CD4-positive, alpha-beta T cell (primary cell): ENCODE data around the gene COMP. TPM values are rescaled to one million over a fixed set of nuclear protein-coding genes. Genes with fewer than 3 reads are reported as not detected.

Experiments used
- ATAC-seq: fragments of 200-7000 bp; cut with Tn5 transposase; one replicate; pipeline ENCODE4 v1.10.0; 2022; ENCODE audit warnings: mild to moderate bottlenecking; ENCODE audit not compliant: poor library complexity
- CTCF ChIA-PET: fragments of 350-600 bp; sonication (Branson Sonifier 250); formaldehyde crosslinking; loops from one replicate; lab custom pipeline; 2021; ENCODE audit warnings: antibody characterized with exemption, inconsistent platforms; lab: Charles Lee
- POLR2A ChIA-PET: fragments of 350-600 bp; sonication (Branson Sonifier 250); formaldehyde crosslinking; loops from one replicate; lab custom pipeline; 2021; ENCODE audit warnings: antibody characterized with exemption, inconsistent platforms; lab: Charles Lee
- DNase-seq, 14 experiments: peaks; one replicate each; pipeline ENCODE4 v3.0.0-alpha.2; 2013 to 2020; ENCODE audit warnings: mixed read lengths in 2 of 14
- H3K27ac ChIP-seq, 2 donors: one replicate each; pipeline versions ENCODE4 v1.5.1 to v1.7.0; 2013; ENCODE audit warnings: low read length in 2 of 2, low read depth in 1 of 2, mild to moderate bottlenecking in 1 of 2
- H3K27me3 ChIP-seq, 2 experiments: 1 replicate in 1 of 2; 2 replicates in 1 of 2; pipeline versions ENCODE4 v1.6.1 to v1.7.0; 2013; ENCODE audit warnings: low read length in 2 of 2, control low read depth in 1 of 2, mild to moderate bottlenecking in 1 of 2, moderate library complexity in 1 of 2; ENCODE audit not compliant: insufficient read depth in 2 of 2, control insufficient read depth in 1 of 2
- H3K36me3 ChIP-seq: one replicate; pipeline ENCODE4 v1.6.1; 2013; ENCODE audit warnings: low read length, control low read depth; ENCODE audit not compliant: insufficient read depth
- H3K4me1 ChIP-seq: one replicate; pipeline ENCODE4 v1.6.1; 2013; ENCODE audit warnings: low read length, control low read depth; ENCODE audit not compliant: insufficient read depth
- H3K4me3 ChIP-seq: one replicate; pipeline ENCODE4 v1.5.1; 2013; ENCODE audit warnings: mild to moderate bottlenecking, low read length, moderate library complexity
- H3K9me3 ChIP-seq, 2 experiments: 1 replicate in 1 of 2; 2 replicates in 1 of 2; pipeline versions ENCODE4 v1.6.1 to v1.7.0; 2013; ENCODE audit warnings: low read length in 2 of 2, mild to moderate bottlenecking in 2 of 2, control low read depth in 1 of 2, moderate library complexity in 1 of 2; ENCODE audit not compliant: control insufficient read depth in 1 of 2, insufficient read depth in 1 of 2
- H3K27ac Mint-ChIP-seq: one replicate; pipeline ENCODE4 v1.8.0; 2020; ENCODE audit warnings: mixed read lengths
- H3K27me3 Mint-ChIP-seq: one replicate; pipeline ENCODE4 v1.8.0; 2021; ENCODE audit warnings: mixed read lengths
- H3K36me3 Mint-ChIP-seq: one replicate; pipeline ENCODE4 v1.8.0; 2021; ENCODE audit warnings: low read depth, mixed read lengths
- H3K4me1 Mint-ChIP-seq: one replicate; pipeline ENCODE4 v1.8.0; 2021; ENCODE audit warnings: low read depth, mixed read lengths
- H3K4me3 Mint-ChIP-seq: one replicate; pipeline ENCODE4 v1.8.0; 2020; ENCODE audit warnings: mild to moderate bottlenecking, mixed read lengths
- H3K9me3 Mint-ChIP-seq: one replicate; pipeline ENCODE4 v1.8.0; 2020; ENCODE audit warnings: mixed read lengths
- intact Hi-C, 2 experiments: fragments of 100-400 bp; cut with DNase I in 1 of 2; cut with micrococcal nuclease in 1 of 2; formaldehyde crosslinking; loops; one replicate each; pipeline versions ENCODE4 v1.15.1 to v1.9.0; 2023 to 2025; cut with DNase I, micrococcal nuclease
- total RNA-seq, 174 experiments: library from RNA in 2 of 174; stranded (reverse) in 2 of 174; gene quantifications; one replicate each; pipeline ENCODE4 v1.2.3 and lab custom pipeline; 2021 to 2026
- TF ChIP-seq, protein P1 (sequence below): fragments of 200-600 bp; IDR thresholded peaks from one replicate; pipeline ENCODE4 v1.8.0; 2022; ENCODE audit warnings: antibody characterized with exemption, mild to moderate bottlenecking

Gene COMP
- total RNA-seq, 2 experiments from 2014 or later = not detected

- no peak overlapping the region for H3K4me3 ChIP-seq
- CTCF ChIA-PET = no interaction called here
- Mint-ChIP-seq H3K9me3 (no peaks in the 10 kb centered on the region), H3K4me1 (no peaks in the 10 kb centered on the region), H3K27ac (no peak overlapping the region), H3K27me3 (no peaks in the 10 kb centered on the region), H3K4me3 (no peak overlapping the region), H3K36me3 (no peaks in the 10 kb centered on the region)
- H3K4me1 ChIP-seq = no peaks in the 10 kb centered on the region
- no peaks in the 10 kb centered on the region for H3K9me3 ChIP-seq
- intact Hi-C loops = no loop called here
- DNase-seq (no peak), ATAC-seq (no peak)
- H3K27me3 ChIP-seq = no peaks in the 10 kb centered on the region
- TF ChIP-seq, protein P1, sequence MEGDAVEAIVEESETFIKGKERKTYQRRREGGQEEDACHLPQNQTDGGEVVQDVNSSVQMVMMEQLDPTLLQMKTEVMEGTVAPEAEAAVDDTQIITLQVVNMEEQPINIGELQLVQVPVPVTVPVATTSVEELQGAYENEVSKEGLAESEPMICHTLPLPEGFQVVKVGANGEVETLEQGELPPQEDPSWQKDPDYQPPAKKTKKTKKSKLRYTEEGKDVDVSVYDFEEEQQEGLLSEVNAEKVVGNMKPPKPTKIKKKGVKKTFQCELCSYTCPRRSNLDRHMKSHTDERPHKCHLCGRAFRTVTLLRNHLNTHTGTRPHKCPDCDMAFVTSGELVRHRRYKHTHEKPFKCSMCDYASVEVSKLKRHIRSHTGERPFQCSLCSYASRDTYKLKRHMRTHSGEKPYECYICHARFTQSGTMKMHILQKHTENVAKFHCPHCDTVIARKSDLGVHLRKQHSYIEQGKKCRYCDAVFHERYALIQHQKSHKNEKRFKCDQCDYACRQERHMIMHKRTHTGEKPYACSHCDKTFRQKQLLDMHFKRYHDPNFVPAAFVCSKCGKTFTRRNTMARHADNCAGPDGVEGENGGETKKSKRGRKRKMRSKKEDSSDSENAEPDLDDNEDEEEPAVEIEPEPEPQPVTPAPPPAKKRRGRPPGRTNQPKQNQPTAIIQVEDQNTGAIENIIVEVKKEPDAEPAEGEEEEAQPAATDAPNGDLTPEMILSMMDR = no peak
- no peak overlapping the region for H3K27ac ChIP-seq
- H3K36me3 ChIP-seq = no peaks in the 10 kb centered on the region
- POLR2A ChIA-PET = no interaction called here
Observed at GRCh38 chr19:18737337-18737953, 53.7 kb downstream of the COMP start.

DNA sequence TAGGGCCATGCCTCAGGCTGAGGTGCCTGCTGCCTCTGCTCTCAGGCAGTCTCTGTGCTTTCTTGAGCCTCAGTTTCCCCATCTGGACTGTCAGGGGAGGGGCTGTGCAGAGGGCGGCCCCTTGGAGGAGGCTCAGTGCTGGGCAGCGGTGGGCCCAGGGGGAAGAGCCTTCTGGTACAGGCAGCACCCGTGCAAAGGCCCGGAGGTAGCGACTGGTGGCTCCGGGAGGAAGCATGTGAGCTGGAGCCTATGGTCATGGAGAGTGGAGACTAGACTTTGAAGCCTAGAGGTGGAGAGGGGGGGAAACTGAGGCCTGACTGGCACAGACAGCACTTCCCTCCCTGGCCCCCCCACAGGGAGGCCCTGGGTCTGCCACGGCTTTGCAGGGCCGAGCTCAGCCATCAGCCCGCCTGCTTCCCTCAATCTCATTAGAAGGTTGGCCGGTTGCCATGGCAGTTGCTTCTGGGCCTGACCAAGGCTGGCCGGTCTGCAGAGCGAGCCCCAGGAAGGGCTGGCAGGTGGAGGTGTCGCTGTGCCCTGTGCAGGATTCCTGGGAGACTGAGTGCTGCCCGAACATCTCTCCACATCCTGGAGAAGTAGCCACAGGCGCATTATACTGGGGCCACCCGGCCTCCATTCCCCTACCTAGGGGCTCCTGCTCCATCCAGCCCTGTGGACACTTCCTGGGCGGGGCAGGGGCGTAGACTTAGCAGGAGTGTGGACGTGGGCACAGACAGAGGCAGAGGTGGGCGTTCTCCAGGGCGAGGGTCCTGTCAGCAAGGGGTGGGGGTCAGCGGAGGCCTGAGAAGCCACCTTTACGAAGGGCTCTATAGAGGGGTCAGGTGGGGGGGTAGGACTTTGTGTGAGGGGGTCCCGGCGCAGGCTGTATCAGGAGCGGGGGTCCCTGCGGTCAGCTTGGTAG is 54.4 kb downstream of the COMP start:
- intact Hi-C loops = no loop called here
- no peak overlapping the region for H3K27ac ChIP-seq
- no peaks in the 10 kb centered on the region for H3K9me3 ChIP-seq
- ChIA-PET CTCF (no interaction called here), POLR2A (no interaction called here)
- H3K4me1 ChIP-seq = no peaks in the 10 kb centered on the region
- ATAC-seq (no peak), DNase-seq (no peak)
- H3K36me3 ChIP-seq = no peaks in the 10 kb centered on the region
- no peaks in the 10 kb centered on the region for H3K4me1 Mint-ChIP-seq
- H3K27ac Mint-ChIP-seq = no peak overlapping the region
- H3K9me3 Mint-ChIP-seq = no peaks in the 10 kb centered on the region
- TF ChIP-seq, protein P1 = no peak
- H3K4me3 ChIP-seq = no peak overlapping the region
- no peak overlapping the region for H3K4me3 Mint-ChIP-seq
- no peaks in the 10 kb centered on the region for H3K27me3 ChIP-seq
- H3K27me3 Mint-ChIP-seq = no peaks in the 10 kb centered on the region
- no peaks in the 10 kb centered on the region for H3K36me3 Mint-ChIP-seq

DNA sequence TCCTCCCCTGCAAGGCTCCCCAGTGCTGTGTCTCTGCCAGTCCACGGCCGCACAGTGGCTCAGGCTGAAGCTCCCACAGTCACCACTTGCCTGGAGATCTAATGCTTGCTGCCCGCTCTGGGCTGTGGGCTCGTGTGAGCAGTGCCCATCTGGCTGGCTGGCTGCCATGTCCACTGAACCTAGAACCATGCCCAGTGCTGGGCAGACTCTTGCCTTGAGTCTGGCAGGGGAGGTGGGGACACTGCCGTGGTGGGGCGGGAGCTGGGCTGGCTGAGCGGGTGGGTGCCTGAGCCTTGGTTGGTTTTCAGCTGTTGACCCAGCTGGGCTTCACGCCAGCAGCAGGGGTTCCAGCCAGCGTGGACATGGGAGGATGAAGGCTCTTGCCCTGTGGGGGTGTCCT is 55.4 kb downstream of the COMP start:
- Histone ChIP-seq H3K9me3 (no peaks in the 10 kb centered on the region), H3K4me3 (no peak overlapping the region), H3K36me3 (no peaks in the 10 kb centered on the region), H3K27me3 (no peaks in the 10 kb centered on the region), H3K27ac (no peak overlapping the region), H3K4me1 (no peaks in the 10 kb centered on the region)
- ATAC-seq (no peak), DNase-seq (no peak)
- TF ChIP-seq, protein P1 = no peak
- Mint-ChIP-seq H3K36me3 (no peaks in the 10 kb centered on the region), H3K4me3 (no peak overlapping the region), H3K27ac (no peak overlapping the region), H3K9me3 (no peaks in the 10 kb centered on the region), H3K4me1 (no peaks in the 10 kb centered on the region), H3K27me3 (no peaks in the 10 kb centered on the region)
- CTCF ChIA-PET = no interaction called here
- POLR2A ChIA-PET = no interaction called here
- intact Hi-C loops = no loop called here
